Right atrium auricular region (tissue), 2 donors: ENCODE measurements around the gene SLC12A3. TPM values are rescaled to one million over a fixed set of nuclear protein-coding genes. Genes with fewer than 3 reads are reported as not detected.
A peak's percentile ranks its signal among the peaks of the same experiment; 100 is the strongest.

ENCODE experiments used
- DNase-seq: peaks from one replicate; pipeline ENCODE4 v3.0.0-alpha.2; 2019; ENCODE audit warnings: low spot score
- H3K27ac ChIP-seq, 2 donors: fragments of 200-600 bp; sonication (generic); 1 replicate in 1 of 2; 2 replicates in 1 of 2; pipeline ENCODE4 v1.5.1; 2016 to 2019
- H3K27me3 ChIP-seq, 2 donors: fragments of 200-600 bp; sonication (generic); one replicate each; pipeline versions ENCODE4 v1.5.1 to v1.6.0; 2017 to 2019
- H3K36me3 ChIP-seq: fragments of 200-600 bp; sonication (generic); one replicate; pipeline ENCODE4 v1.5.1; 2016
- H3K4me1 ChIP-seq, 2 donors: fragments of 200-600 bp; sonication (generic); one replicate each; pipeline versions ENCODE4 v1.5.1 to v1.6.0; 2017 to 2019
- H3K4me3 ChIP-seq, 2 donors: fragments of 200-600 bp; sonication (generic); 1 replicate in 1 of 2; 2 replicates in 1 of 2; pipeline ENCODE4 v1.5.1; 2017 to 2019; ENCODE audit warnings: mild to moderate bottlenecking in 1 of 2, moderate library complexity in 1 of 2
- H3K9me3 ChIP-seq, 2 donors: fragments of 200-600 bp; sonication (generic); one replicate each; pipeline ENCODE4 v1.5.1; 2019
- CTCF ChIP-seq, 2 donors: fragments of 200-600 bp; sonication (generic); IDR thresholded peaks; one replicate each; pipeline ENCODE4 v1.5.1; 2019; ENCODE audit warnings: antibody characterized with exemption in 2 of 2
- total RNA-seq, 2 donors: library from RNA; depleted of rRNA; stranded (reverse); fragments of >200 nt; gene quantifications; one replicate each; pipeline ENCODE4 v1.1.0, GENCODE V29; 2016

The SLC12A3 gene
- total RNA-seq, 2 donors from 2014 or later: not detected

GRCh38 chr16:56923481-56924091, 58.6 kb downstream of the SLC12A3 start:
- Histone ChIP-seq H3K4me1 (no peaks in the 10 kb centered on the region), H3K27ac (no peak overlapping the region), H3K27me3 (no peaks in the 10 kb centered on the region), H3K9me3 (no peaks in the 10 kb centered on the region), H3K36me3 (no peaks in the 10 kb centered on the region), H3K4me3 (no peak overlapping the region)
- DNase-seq: no peak
- no peak for TF ChIP-seq CTCF (IDR thresholded peaks at IDR 0.05)

GRCh38 chr16:56927471-56927870, 62.5 kb downstream of the SLC12A3 start:
- no peak for TF ChIP-seq CTCF (IDR thresholded peaks at IDR 0.05)
- Histone ChIP-seq H3K4me3 (no peak overlapping the region), H3K9me3 (no peaks in the 10 kb centered on the region), H3K4me1 (peaks cover 0 to 12% of the 10 kb centered on the region in 2 donors), H3K27me3 (no peaks in the 10 kb centered on the region), H3K27ac (no peak overlapping the region), H3K36me3 (no peaks in the 10 kb centered on the region)
- DNase-seq: no peak

- no peaks in the 10 kb centered on the region for H3K9me3 ChIP-seq
- no peaks in the 10 kb centered on the region for H3K36me3 ChIP-seq
- H3K27ac ChIP-seq: no peak overlapping the region
- peaks cover 0 to 24% of the 10 kb centered on the region in 2 donors for H3K4me1 ChIP-seq
- TF ChIP-seq CTCF (IDR thresholded peaks at IDR 0.05): no peak
- DNase-seq: no peak
- H3K27me3 ChIP-seq: no peaks in the 10 kb centered on the region
- H3K4me3 ChIP-seq: no peak overlapping the region
Measured at GRCh38 chr16:56929639-56930038, 64.6 kb downstream of the SLC12A3 start.

GRCh38 chr16:56930486-56931270, 65.7 kb downstream of the SLC12A3 start:
- TF ChIP-seq CTCF (IDR thresholded peaks at IDR 0.05): no peak
- DNase-seq: no peak
- H3K4me1 ChIP-seq: peaks cover 0 to 35% of the 10 kb centered on the region in 2 donors
- peak overlapping the region in 1 of 2 donors; percentile 99 for H3K4me3 ChIP-seq
- peaks cover 9% of the 10 kb centered on the region for H3K36me3 ChIP-seq
- peak overlapping the region; percentile 42 to 96 for H3K27ac ChIP-seq
- H3K27me3 ChIP-seq: no peaks in the 10 kb centered on the region
- no peaks in the 10 kb centered on the region for H3K9me3 ChIP-seq

- peak overlapping the region; percentile 30 to 99 for H3K4me3 ChIP-seq
- H3K27ac ChIP-seq: peak overlapping the region; percentile 96 to 100
- H3K4me1 ChIP-seq: peaks cover 0 to 42% of the 10 kb centered on the region in 2 donors
- no peak for TF ChIP-seq CTCF (IDR thresholded peaks at IDR 0.05)
- peaks cover 16% of the 10 kb centered on the region for H3K36me3 ChIP-seq
- H3K27me3 ChIP-seq: no peaks in the 10 kb centered on the region
- DNase-seq: peak; percentile 67
- H3K9me3 ChIP-seq: no peaks in the 10 kb centered on the region
Measured at GRCh38 chr16:56931271-56931891, 66.4 kb downstream of the SLC12A3 start.
